C4-2B (cell line): ENCODE data around the gene HOXD12.

Source experiments
- H3K27ac ChIP-seq: fragments of 450-650 bp; 2 replicates; pipeline ENCODE4 v1.5.1; 2017
- ZFX ChIP-seq: fragments of 450-650 bp; IDR thresholded peaks from 2 replicates; pipeline ENCODE4 v1.6.1; 2017
- TF ChIP-seq, protein P1 (sequence below): fragments of 450-650 bp; conservative IDR thresholded peaks from 2 replicates; pipeline ENCODE4 v1.5.1; 2017; ENCODE audit warnings: mild to moderate bottlenecking

Gene HOXD12

DNA sequence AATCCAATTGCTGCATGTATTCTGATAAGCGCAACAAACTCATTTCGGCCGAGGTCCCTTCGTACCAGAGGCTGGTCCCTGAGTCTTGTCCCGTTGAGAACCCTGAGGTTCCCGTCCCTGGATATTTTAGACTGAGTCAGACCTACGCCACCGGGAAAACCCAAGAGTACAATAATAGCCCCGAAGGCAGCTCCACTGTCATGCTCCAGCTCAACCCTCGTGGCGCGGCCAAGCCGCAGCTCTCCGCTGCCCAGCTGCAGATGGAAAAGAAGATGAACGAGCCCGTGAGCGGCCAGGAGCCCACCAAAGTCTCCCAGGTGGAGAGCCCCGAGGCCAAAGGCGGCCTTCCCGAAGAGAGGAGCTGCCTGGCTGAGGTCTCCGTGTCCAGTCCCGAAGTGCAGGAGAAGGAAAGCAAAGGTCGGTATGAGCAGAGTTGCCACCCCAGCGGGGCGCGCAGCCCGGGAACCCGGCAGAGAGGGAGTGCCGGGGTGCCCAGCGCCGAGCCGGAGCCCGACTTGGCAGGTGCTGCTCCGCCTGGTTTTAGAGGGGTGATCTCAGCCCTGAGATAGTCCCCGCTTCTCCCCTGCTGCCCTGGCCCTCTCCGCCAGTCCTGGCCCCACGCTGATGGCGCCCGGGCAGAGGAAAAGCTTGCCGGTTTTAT lies 17.7 kb downstream of the HOXD12 start:
- TF ChIP-seq ZFX = no peak
- TF ChIP-seq, protein P1, sequence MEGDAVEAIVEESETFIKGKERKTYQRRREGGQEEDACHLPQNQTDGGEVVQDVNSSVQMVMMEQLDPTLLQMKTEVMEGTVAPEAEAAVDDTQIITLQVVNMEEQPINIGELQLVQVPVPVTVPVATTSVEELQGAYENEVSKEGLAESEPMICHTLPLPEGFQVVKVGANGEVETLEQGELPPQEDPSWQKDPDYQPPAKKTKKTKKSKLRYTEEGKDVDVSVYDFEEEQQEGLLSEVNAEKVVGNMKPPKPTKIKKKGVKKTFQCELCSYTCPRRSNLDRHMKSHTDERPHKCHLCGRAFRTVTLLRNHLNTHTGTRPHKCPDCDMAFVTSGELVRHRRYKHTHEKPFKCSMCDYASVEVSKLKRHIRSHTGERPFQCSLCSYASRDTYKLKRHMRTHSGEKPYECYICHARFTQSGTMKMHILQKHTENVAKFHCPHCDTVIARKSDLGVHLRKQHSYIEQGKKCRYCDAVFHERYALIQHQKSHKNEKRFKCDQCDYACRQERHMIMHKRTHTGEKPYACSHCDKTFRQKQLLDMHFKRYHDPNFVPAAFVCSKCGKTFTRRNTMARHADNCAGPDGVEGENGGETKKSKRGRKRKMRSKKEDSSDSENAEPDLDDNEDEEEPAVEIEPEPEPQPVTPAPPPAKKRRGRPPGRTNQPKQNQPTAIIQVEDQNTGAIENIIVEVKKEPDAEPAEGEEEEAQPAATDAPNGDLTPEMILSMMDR = no peak
- no peak overlapping the region for H3K27ac ChIP-seq

DNA sequence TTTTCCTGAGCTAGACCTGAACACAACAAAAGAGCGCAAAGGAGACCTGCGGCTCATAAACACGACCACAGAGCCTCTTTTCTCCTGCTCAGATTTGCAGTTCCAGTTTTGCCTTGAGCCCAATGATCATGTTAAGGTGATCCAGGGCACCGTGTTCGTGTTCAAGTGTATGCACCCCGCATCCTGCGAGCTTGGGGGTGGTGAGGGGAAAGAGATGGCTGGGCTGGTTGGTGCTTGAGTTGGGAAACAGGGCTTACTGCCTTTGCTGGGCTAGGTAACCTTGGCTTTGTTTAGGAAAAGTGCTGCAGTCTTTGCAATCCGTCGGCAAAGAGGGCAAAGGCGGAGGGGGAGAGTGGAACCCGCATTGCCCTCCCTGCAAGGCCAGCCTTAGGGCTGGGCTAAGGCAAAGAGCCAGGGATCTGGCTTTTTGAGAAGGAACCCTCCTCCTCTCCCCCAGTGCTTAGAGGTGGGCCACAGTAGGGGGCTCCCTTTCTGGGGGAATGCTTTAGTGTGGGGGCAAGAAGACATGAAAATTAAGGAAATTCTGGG lies 18.3 kb downstream of the HOXD12 start:
- TF ChIP-seq, protein P1 = no peak
- TF ChIP-seq ZFX = no peak
- no peak overlapping the region for H3K27ac ChIP-seq

DNA sequence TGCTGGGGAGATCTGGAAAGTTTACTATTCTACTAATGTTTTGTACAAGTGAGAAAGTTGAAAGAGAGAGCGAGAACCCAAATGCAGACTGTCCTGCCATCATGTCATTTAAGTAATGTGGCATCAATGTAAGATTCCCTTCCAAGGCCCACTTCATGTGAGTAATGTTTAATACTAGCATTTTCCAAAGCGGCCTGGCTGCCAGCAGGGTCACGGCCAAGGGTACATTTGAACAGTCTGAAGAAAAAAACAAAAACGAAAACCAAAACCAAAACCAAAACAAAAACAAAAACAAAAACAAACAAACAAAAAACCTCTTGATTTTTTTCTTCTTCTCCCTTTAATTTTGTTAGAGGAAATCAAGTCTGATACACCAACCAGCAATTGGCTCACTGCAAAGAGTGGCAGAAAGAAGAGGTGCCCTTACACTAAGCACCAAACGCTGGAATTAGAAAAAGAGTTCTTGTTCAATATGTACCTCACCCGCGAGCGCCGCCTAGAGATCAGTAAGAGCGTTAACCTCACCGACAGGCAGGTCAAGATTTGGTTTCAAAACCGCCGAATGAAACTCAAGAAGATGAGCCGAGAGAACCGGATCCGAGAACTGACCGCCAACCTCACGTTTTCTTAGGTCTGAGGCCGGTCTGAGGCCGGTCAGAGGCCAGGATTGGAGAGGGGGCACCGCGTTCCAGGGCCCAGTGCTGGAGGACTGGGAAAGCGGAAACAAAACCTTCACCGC lies 19.2 kb downstream of the HOXD12 start:
- no peak overlapping the region for H3K27ac ChIP-seq
- no peak for TF ChIP-seq ZFX
- TF ChIP-seq, protein P1 = peak; percentile 80

DNA sequence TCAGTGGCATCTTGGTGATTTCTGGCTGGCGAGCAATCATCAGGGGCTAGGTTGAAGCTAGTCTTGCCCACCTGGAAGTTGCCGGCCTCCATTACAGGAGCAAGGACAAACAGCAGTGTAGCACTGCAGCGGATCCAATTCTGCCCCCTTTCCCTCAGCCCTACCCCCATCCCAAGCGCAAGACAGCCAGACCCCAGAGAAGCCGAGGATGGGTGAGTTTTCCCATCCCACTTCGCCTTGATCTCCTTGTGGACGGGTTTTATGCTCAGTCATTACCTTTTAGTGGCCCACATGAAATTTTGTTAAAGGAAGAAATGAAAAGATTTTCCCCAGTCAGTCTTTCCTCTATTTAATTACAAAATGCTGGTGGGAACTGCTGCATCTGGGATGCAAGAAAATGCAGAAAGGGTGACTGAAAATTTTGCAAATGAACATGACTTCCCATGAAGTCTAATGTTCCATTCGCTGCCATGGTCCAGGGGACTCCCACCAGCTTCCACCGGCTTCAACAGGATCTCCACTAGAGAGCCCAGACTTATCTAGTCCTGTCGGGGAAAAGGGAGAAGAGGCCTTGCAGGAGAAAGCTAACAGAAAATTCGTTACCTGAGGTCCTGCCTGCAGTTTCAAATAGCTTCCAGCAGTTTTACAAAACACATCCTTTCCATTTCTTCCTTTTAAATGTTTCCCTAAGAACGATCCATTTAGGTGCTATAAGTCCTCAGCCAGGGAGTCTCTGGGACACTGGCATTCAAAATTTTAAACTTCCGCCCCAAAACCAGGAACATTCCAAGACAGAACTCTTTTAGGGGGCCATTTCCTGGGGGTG lies 21.0 kb downstream of the HOXD12 start:
- TF ChIP-seq, protein P1 = no peak
- TF ChIP-seq ZFX = no peak
- no peak overlapping the region for H3K27ac ChIP-seq

DNA sequence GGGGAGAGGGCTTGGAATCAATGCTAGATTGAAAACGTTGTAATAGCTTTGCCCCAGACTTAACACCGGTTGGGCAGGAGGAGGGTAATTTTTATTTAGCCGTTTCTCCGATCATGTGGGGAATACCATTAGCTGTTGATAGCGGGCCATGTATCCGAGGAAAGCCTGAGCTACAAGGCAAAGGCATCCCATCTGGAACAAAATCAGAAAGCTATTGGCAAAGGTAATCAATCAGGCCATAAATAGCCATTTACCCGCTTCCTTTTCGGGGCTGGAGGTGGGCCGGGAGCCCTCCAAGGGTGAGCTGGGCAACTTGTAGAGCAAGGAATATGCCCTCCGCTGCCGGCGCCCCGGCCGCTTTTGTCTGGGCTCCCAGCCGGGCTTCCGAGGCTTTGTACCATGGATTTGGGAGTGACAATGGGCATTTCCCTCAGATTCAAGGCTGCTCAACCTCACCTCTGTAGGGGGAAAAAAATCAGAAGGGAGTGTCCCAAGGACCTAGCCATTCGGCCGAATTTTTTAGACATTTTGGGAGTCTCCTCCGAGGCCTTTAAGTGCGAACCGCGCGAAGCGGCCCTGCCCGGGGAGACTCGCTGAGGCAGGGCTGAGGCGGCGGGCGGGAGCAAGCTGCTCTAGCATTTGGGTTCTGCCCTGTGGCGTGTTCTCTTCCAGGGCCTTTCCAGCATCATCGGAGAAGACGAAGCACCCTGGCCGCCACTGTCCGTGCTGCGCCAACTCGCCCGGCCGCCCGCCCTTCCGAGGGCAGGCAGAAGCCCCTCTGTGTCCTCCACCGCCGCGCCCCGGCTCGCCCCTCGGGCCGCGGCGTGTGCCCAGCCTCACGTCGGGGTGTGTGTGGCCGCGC lies 21.8 kb downstream of the HOXD12 start:
- no peak overlapping the region for H3K27ac ChIP-seq
- TF ChIP-seq ZFX = no peak
- TF ChIP-seq, protein P1 = no peak

DNA sequence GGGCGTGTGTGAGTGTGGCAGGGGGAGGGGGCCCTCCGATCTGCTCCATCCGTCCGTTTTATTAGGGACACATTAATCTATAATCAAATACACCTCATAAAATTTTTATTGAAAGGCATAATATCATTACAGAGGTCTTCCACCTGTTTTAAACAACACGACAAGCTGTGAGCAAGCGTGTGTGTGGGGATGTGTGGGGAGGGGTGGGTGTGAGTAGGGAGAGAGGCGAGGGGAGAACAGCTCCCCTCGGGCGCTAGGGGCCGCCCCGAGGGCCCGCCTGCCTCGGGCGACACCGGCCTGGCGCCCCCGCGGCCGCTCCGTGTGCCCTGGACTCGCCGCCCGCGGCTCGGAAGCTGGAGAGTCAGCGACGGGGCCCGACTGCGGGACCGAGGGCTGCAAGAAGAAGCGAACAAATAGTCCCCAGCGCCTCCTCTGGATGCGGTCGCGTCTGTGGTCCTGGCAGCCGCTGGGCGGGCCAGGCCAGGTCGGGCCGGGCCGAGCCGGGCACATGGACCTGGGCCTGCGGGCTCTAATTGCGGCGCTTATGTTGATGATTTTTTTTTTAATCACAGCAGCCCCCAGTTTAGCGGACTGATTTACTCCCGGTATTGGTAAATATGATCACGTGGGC lies 22.6 kb downstream of the HOXD12 start:
- no peak overlapping the region for H3K27ac ChIP-seq
- TF ChIP-seq ZFX = no peak
- TF ChIP-seq, protein P1 = no peak
